ENCODE data around the gene AQP9.

- TF ChIP-seq, protein P1, sequence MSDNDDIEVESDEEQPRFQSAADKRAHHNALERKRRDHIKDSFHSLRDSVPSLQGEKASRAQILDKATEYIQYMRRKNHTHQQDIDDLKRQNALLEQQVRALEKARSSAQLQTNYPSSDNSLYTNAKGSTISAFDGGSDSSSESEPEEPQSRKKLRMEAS (IDR thresholded peaks at IDR 0.05), result no peak
- TF ChIP-seq, protein P2, sequence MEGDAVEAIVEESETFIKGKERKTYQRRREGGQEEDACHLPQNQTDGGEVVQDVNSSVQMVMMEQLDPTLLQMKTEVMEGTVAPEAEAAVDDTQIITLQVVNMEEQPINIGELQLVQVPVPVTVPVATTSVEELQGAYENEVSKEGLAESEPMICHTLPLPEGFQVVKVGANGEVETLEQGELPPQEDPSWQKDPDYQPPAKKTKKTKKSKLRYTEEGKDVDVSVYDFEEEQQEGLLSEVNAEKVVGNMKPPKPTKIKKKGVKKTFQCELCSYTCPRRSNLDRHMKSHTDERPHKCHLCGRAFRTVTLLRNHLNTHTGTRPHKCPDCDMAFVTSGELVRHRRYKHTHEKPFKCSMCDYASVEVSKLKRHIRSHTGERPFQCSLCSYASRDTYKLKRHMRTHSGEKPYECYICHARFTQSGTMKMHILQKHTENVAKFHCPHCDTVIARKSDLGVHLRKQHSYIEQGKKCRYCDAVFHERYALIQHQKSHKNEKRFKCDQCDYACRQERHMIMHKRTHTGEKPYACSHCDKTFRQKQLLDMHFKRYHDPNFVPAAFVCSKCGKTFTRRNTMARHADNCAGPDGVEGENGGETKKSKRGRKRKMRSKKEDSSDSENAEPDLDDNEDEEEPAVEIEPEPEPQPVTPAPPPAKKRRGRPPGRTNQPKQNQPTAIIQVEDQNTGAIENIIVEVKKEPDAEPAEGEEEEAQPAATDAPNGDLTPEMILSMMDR (IDR thresholded peaks at IDR 0.05), result no peak
- TF ChIP-seq BHLHE40 (IDR thresholded peaks at IDR 0.05; ENCODE audit: low read depth, low read length) (no peak), POLR2AphosphoS2 (conservative IDR thresholded peaks at IDR 0.05; ENCODE audit: low read length) (no peak), CEBPB (IDR thresholded peaks at IDR 0.05) (no peak), SMC3 (IDR thresholded peaks at IDR 0.05) (no peak), POLR2A (IDR thresholded peaks at IDR 0.05; ENCODE audit: low read length) (no peak), CBX8 (IDR thresholded peaks at IDR 0.05) (no peak), RARB (CRISPR knock-in tag; IDR thresholded peaks at IDR 0.05) (no peak), ELK1 (IDR thresholded peaks at IDR 0.05; ENCODE audit: low read depth, low read length) (no peak), MAZ (IDR thresholded peaks at IDR 0.05; ENCODE audit: borderline replicate concordance, low read depth, low read length) (no peak), EP300 (IDR thresholded peaks at IDR 0.05) (no peak)
These were observed 51.1 kb downstream of the AQP9 start for GRCh38 chr15:58189148-58189811.
